Choroid plexus epithelial cell (primary cell): ENCODE measurements around the gene SMIM41.

ENCODE experiments used
- DNase-seq: peaks from one replicate; pipeline ENCODE4 v3.0.0-alpha.2; 2010; ENCODE audit warnings: low read depth
- H3K4me3 ChIP-seq: 2 replicates; pipeline ENCODE4 v1.5.1; 2011; ENCODE audit warnings: low read depth, mild to moderate bottlenecking, control low read depth, low read length, moderate library complexity
- TF ChIP-seq, protein P1 (sequence below): conservative IDR thresholded peaks from 2 replicates; pipeline ENCODE4 v1.5.1; 2011; ENCODE audit warnings: low read depth, mild to moderate bottlenecking, control low read depth, inconsistent platforms, low read length, moderate library complexity

SMIM41 gene

DNA sequence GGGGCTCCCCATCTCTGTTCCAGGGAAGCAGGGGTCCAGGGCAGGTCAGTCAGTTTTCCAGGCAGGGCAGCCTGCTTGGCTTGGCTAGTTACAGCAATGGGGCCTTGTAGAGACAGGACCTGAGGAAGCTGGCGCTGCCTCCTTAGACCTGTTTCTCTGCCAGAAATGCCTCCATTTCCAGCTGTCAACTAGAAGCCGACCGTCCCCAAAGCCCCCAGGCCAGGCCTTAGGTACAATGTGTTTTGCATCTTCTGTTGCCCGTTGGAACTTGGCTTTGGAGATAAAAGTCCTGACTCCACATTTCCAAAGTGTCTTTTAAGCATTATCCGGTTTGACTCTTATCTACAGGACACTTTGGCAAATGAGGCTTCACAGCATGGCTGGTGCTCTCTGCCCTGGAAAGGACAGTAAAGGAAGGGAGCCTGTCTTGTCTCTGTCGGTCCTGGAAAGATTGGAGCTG is 69.7 kb downstream of the SMIM41 start:
- TF ChIP-seq, protein P1, sequence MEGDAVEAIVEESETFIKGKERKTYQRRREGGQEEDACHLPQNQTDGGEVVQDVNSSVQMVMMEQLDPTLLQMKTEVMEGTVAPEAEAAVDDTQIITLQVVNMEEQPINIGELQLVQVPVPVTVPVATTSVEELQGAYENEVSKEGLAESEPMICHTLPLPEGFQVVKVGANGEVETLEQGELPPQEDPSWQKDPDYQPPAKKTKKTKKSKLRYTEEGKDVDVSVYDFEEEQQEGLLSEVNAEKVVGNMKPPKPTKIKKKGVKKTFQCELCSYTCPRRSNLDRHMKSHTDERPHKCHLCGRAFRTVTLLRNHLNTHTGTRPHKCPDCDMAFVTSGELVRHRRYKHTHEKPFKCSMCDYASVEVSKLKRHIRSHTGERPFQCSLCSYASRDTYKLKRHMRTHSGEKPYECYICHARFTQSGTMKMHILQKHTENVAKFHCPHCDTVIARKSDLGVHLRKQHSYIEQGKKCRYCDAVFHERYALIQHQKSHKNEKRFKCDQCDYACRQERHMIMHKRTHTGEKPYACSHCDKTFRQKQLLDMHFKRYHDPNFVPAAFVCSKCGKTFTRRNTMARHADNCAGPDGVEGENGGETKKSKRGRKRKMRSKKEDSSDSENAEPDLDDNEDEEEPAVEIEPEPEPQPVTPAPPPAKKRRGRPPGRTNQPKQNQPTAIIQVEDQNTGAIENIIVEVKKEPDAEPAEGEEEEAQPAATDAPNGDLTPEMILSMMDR: no peak
- H3K4me3 ChIP-seq: no peak overlapping the region
- DNase-seq: peak; percentile 20

DNA sequence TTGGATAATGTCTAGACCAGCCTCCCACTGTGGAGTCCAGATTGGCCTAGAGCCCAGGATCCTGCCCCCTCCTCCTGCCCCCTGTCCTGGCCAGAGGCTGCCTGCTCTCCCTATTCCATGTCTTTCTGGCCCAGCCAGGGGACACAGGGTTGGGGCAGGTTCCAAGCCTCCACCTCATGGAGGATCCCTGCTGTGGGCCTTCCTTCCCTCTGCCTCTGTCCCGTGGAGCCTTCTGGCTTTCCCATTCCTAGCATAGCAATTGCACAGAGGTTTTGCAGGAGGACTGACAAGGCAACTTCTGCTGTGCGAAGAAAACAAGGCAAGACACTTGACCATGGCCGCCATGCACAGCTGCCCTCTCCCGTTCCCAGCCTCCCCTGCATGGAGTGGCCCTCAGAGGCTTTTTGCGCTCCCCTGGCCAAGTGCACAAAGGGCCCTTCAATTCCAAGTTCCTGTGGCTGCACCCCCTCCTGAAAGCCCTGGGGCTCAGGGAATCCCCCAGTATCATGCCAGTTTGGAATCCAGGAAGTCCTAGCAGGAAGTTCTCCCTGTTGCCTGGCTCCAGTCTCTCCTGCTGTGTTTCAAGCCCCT is 70.2 kb downstream of the SMIM41 start:
- no peak overlapping the region for H3K4me3 ChIP-seq
- TF ChIP-seq, protein P1: no peak
- DNase-seq: peak; percentile 69

DNA sequence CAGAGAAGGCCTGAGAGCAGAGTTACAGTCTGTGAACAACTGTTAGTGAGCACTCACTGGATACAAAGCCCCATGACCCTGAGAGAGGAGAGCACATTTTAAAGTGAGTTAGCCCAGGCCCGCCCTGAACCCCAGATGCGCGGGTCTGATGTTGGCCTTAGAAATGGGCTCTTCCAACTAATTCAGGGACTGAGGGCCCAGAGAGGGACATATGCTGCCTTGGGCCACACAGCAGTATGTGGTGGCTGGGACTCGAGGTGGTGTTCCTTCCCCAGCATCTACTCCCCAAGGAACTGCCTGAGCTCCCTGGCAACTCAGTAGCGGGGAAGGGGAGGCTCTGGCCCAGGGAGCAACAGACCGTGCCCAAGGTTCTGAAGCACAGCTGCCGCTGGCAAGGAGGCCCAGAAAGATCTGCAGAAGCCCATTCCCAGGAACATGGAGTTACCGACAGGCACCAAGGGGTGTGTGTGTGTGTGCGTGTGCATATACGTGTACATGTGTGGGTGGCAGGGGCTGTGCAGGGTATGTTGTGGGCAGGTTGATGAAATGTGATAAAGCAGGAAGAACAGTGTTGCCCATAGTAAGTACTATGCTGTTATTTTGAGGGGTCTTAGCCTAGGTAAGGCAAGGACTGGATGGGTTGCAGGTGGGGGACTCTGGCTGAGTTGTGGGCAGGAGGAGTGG is 71.8 kb downstream of the SMIM41 start:
- no peak for DNase-seq
- no peak overlapping the region for H3K4me3 ChIP-seq
- TF ChIP-seq, protein P1: no peak

DNA sequence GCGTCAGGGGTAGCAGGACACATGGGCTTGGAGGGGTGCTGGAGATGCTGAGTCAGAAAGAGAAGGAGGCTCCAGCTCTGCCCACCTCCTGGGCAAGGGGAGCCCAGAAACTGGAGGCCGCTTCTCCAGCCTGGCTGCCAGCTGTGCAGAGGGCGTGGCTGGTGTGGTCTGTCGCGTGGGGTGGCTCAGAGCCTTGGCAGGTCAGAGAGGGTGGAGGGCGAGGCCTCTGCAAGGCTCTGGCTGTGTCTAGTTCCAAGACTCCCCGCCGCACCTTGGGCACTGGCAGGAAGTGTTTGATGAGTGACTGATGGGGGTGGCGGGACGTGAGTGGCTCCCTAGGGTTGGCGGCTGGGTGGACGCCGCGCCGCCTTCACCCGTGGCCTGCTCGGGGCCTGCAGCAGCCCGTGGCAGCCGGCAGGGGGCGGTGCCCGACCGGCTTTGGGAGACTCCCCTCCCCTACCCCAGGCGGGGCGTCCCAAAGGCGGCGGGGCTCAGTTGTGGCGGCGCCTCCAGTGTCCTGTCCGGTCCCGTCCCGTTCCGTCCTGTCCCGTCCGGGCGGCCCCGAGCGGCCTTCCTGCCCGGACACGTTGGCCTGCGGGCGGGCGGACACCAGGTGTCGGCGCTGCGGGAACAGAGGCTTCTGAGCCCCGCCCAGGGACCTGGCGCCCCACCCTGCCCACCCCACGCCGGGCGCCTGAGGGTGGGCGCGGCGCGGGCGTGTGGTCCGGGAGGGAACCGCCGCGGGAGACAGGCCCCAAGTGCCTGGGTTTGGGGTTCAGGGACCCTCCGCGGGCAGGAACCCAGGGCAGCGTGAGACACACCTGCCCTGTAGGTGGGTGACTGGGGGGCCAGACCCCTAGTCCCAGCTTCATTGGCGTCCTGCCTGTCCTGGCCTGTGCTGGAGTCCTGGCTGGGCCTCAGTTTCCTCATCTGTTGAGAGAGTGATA is 72.6 kb downstream of the SMIM41 start:
- TF ChIP-seq, protein P1: peak; percentile 67
- DNase-seq: peak; percentile 59

DNA sequence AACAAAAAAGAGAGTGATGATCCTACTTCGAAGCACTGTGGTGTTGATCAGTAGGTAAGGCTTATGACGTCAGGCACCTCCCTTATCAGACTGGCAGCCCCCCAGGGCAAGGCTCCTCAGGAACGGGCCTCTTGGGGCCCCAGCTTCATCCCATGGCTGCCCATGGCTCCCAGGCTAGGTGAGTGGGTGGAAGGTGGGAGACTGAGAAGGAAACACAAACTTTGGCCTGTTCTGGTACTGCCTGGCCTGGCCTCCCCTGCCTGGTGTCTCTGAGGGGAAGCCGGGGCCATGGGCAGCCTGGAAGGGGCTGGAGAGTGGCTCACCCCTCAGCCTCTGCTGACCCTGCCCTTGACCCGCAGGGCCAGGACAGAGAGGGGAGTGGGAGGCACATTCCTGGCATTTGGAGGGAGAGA is 73.4 kb downstream of the SMIM41 start:
- TF ChIP-seq, protein P1: no peak
- no peak for DNase-seq
- no peak overlapping the region for H3K4me3 ChIP-seq

More for the DNA sequence above, 72.6 kb downstream of the SMIM41 start:
- H3K4me3 ChIP-seq: peak overlapping the region; percentile 51

DNA sequence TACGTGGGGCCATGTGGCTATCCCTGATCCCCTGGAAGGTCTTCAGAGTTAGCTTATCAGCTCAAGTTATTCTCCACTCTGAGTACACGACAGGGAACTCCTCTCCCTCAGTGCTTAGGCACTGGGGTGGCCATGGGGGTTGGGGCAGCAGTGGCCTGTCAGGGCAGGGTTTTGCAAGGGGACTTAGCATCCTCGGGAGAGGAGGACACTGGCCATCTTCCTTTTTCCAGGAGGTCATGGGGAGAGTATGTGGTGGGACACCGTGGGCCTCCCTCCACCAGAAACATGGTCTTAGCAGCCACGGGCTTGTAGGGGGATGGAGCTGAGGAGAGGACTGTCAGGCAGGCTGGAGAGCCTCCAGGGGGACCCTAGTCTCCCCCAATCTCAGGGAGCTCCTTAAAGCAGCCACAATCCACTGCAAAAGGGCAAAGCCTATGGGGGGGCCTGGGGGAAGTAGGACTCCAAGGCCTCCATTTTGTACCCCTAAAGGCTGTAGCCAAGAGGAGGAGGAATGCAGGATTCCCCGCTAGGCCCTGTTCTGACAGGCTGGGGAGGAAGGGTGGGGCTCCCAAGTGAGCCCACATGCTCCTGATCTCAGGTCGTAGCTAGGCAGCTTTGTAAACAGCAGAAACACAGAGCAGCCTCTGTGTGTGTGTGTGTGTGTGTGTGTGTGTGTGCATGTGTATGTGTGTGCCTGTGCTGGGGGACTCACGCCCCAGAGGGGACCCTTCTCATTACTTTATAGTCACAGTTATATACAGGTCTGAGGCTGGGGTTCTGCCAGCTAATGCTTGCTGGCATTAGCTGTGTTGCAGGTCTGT is 75.8 kb downstream of the SMIM41 start:
- TF ChIP-seq, protein P1: no peak
- H3K4me3 ChIP-seq: no peak overlapping the region
- peak; percentile 71 for DNase-seq
